HAP-1 (cell line): ENCODE data around the gene RTN4R.
"Not testable (repeated sequence)": the region's sequence is repeated elsewhere in the genome, so short reads cannot be mapped to it uniquely, and the experiment has no call there.

Experiments
- DNase-seq, 2 experiments: peaks; one replicate each; pipeline ENCODE4 v3.0.0-alpha.2; 2016 to 2020; ENCODE audit warnings: low spot score in 2 of 2
- H3K27me3 ChIP-seq: fragments of 250-450 bp; sonication (Bioruptor Pico); 2 replicates; pipeline ENCODE4 v1.5.1; 2020; ENCODE audit warnings: low read depth, mild to moderate bottlenecking, moderate library complexity
- H3K36me3 ChIP-seq: fragments of 250-450 bp; sonication (Bioruptor Pico); replicated peaks from 2 replicates; pipeline ENCODE4 v1.5.1; 2020; ENCODE audit warnings: mild to moderate bottlenecking
- H3K4me1 ChIP-seq: fragments of 250-450 bp; sonication (Bioruptor Pico); 2 replicates; pipeline ENCODE4 v1.5.1; 2020; ENCODE audit warnings: mild to moderate bottlenecking
- H3K4me3 ChIP-seq: fragments of 250-450 bp; sonication (Bioruptor Pico); 2 replicates; pipeline ENCODE4 v1.5.1; 2020; ENCODE audit warnings: mild to moderate bottlenecking, moderate library complexity
- H3K9me3 ChIP-seq: fragments of 250-450 bp; sonication (Bioruptor Pico); 2 replicates; pipeline ENCODE4 v1.5.1; 2020; ENCODE audit warnings: mild to moderate bottlenecking, moderate library complexity
- in situ Hi-C: fragments of 300-500 bp; cut with MboI; formaldehyde crosslinking; loops from 3 replicates; pipeline ENCODE4 v1.14.3; 2020; ENCODE audit warnings: low sequenced_read_pairs, inconsistent platforms, mixed read lengths

RTN4R gene

GRCh38 chr22:20266667-20267440, 1.3 kb downstream of the RTN4R start:
- DNase-seq, H3K9me3 ChIP-seq, H3K36me3 ChIP-seq, in situ Hi-C loops, H3K4me1 ChIP-seq, H3K27me3 ChIP-seq: not testable (repeated sequence)
- peak overlapping the region; percentile 42 for H3K4me3 ChIP-seq

DNA sequence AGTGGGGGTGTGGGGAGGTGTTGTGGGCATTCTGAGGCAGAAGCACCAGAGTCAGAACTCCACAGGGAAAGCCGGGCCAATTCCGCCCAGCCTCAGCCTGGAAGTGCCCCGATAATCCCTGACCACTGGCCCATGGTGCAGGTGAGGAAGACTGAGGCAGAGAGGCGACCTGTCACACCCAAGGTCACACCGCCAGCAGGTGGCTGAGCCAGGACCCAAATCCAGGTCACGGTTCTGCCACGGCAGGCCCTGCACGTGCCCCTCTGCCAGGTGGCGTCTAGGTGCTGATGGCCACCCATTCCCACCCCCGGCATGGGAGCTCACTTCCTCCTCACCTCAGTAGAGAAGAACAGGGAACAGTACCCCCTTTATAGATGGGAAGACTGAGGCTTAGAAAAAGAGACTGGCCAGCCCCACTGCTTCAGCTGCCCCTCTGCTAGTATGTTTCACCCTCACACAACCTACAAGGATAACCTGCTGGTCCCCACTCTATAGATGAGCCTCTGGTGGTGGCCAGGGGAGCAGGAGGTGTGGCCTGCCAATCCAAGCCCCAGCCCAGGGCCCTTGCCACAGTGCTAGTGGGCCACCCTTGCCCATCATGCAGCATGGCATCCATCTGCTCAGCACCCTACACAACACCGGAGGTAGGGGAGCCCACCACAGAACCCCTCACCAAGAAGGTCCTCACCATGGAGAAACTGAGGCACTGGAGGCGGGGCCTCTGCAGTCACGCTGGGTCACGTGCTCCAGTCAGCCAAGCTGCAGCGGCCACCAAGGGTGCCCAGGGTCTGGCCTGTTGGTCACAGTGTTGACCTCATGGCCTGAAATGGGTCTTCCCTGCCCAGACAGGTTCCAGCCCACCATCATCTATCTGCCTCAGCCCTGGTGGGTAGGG, 2.1 kb downstream of the RTN4R start:
- H3K27me3 ChIP-seq, in situ Hi-C loops, DNase-seq, H3K9me3 ChIP-seq, H3K4me1 ChIP-seq, H3K4me3 ChIP-seq, H3K36me3 ChIP-seq: not testable (repeated sequence)

DNA sequence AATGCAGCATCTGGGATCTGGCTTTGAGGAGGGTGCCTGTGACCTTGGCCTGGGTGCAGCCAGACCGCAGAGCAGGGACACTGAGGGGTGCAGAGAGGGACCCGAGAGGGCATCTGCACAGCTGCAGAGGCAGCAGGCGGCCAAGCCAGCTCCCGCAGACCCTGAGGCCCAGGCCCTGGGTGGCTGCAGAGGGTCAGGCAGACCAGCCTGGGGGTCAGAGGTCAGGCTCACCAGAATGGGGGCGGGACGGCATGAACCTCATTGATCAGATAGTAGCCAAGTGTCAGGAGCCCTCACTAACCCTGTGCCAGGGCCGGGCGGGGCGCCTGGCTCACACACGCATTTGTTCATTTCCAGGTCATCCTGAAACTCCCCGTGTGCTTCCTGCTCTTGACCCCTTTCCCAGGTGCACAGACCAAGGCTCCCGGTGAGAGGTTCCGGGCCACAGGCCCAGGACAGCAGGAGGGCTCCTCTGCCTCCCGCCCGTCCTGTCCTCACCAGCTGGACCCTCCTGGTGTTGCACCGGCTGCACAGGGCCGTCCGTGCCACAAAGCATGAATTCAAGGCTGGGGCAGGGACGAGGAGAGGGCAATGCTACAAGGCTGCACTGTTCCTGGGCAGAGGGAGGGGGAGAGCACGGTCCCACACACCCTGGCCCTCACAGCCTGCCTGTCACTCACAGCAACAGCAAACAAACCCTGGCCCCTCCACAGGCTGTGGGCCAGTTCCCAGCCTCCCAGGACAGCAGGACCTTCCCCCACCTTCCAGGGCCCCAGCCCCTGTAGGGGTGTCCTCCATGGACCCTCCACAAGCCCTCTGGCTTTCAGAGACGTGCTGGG, 3.3 kb downstream of the RTN4R start:
- H3K9me3 ChIP-seq = no peaks in the 10 kb centered on the region
- H3K4me3 ChIP-seq = no peak overlapping the region
- in situ Hi-C loops = no loop called here
- H3K4me1 ChIP-seq = peaks cover 7% of the 10 kb centered on the region; the same call in 1 of the 2 replicates
- DNase-seq = no peak
- no peaks in the 10 kb centered on the region for H3K27me3 ChIP-seq
- no peaks in the 10 kb centered on the region for H3K36me3 ChIP-seq

- in situ Hi-C loops, H3K36me3 ChIP-seq, H3K4me1 ChIP-seq, H3K4me3 ChIP-seq, DNase-seq, H3K9me3 ChIP-seq, H3K27me3 ChIP-seq: not testable (repeated sequence)
Observed at GRCh38 chr22:20263404-20264281, 4.5 kb downstream of the RTN4R start.

DNA sequence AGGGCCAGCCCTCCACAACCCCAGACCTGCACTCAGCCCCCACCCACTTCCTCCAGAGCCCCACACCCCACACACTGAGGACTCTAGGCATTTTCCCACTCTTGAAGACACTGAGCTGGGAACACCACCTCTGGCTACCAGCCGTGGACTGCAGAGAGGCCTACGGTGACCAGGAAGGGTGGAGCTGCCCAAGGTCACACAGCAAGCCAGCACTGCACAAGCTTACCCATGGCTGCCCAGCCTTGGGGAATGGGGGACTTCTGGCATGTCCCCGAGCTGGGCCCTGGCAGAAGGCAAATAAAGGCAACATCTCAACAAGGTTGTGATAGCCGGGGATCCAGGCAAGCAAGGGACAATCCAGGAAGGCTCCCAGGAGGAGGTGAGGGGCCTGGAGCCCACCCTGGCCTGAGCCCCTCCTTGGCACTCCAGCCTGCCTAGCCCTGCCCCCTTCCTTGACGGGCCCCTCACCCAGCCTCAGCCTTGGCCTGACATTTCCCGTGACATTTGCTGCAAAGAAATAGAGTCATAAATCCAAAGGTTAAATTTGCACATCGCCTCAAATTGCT, 5.5 kb downstream of the RTN4R start:
- no peaks in the 10 kb centered on the region for H3K36me3 ChIP-seq
- no peak overlapping the region for H3K4me3 ChIP-seq
- no peak for DNase-seq
- no peaks in the 10 kb centered on the region for H3K9me3 ChIP-seq
- in situ Hi-C loops = no loop called here
- H3K27me3 ChIP-seq = no peaks in the 10 kb centered on the region
- 0 out of 2 replicates have a peak, but pooled peaks cover 4% of the 10 kb centered on the region for H3K4me1 ChIP-seq

DNA sequence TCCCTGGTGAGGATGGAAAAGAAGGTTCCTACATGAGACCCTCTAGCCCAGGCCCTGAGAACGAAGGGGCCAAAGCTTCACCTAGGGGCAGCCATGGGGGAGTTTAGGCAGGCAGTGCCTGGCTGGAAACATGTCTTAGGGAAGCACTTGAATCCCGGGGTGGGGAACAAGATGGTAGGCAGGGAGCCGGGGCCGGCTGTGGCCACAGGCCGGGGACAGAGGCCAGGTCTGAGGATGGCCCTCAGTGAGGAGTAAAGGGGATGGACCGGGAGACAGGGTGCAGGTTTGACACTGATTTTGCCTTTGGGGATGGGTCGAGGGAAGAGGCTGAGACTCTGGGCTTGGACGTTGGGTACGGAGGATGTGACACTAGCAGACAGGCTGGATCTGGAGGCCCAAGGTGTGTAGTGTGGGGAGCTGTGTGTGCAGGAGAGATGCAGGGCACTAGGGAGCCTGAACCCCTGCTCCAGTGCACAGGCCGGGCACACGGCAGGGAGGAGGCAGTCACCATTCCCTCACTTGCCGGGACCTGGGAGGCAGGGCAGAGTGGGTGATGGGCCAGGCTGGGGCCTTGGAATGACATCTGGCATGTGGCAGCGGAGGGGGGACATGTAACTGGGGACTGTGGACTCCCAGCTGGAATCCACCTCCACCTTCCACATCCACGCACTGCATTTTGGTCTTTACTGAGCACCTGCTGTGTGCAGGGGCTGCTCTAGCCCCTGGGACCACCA, 6.1 kb downstream of the RTN4R start:
- Histone ChIP-seq H3K4me3 (no peak overlapping the region), H3K4me1 (0 out of 2 replicates have a peak, but pooled peaks cover 2% of the 10 kb centered on the region), H3K27me3 (no peaks in the 10 kb centered on the region), H3K36me3 (no peaks in the 10 kb centered on the region), H3K9me3 (no peaks in the 10 kb centered on the region)
- in situ Hi-C loops = no loop called here
- DNase-seq = no peak

GRCh38 chr22:20260071-20260765, 7.9 kb downstream of the RTN4R start:
- Histone ChIP-seq H3K4me1 (no peaks in the 10 kb centered on the region), H3K4me3 (no peak overlapping the region), H3K36me3 (no peaks in the 10 kb centered on the region), H3K27me3 (no peaks in the 10 kb centered on the region), H3K9me3 (no peaks in the 10 kb centered on the region)
- in situ Hi-C loops = no loop called here
- no peak for DNase-seq

- Histone ChIP-seq H3K36me3 (no peaks in the 10 kb centered on the region), H3K4me1 (no peaks in the 10 kb centered on the region), H3K4me3 (no peak overlapping the region), H3K27me3 (no peaks in the 10 kb centered on the region), H3K9me3 (no peaks in the 10 kb centered on the region)
- in situ Hi-C loops = no loop called here
- no peak for DNase-seq
Observed at GRCh38 chr22:20259327-20259688, 8.8 kb downstream of the RTN4R start.

- H3K4me3 ChIP-seq = no peak overlapping the region
- no peaks in the 10 kb centered on the region for H3K4me1 ChIP-seq
- H3K9me3 ChIP-seq = no peaks in the 10 kb centered on the region
- DNase-seq = peak in 1 of 2 experiments; percentile 49
- in situ Hi-C loops = no loop called here
- H3K36me3 ChIP-seq = no peaks in the 10 kb centered on the region
- no peaks in the 10 kb centered on the region for H3K27me3 ChIP-seq
Observed at GRCh38 chr22:20258584-20259326, 9.4 kb downstream of the RTN4R start.

DNA sequence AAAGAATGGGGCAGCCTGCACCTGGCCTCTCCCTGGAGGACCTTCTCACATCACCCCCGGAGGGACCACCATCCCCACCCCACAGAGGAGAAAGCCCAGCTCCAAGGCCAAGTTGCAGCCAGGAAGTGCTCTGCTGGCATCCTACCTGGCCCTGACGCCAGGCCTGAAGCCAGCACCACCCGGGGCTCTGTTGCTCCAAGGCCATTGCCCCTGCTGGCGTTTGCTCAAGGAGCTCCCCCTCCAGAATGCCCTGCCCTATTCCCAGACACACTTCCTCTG, 10.2 kb downstream of the RTN4R start:
- no peak overlapping the region for H3K4me3 ChIP-seq
- no peaks in the 10 kb centered on the region for H3K9me3 ChIP-seq
- no peaks in the 10 kb centered on the region for H3K4me1 ChIP-seq
- no peaks in the 10 kb centered on the region for H3K36me3 ChIP-seq
- no peak for DNase-seq
- in situ Hi-C loops = no loop called here
- H3K27me3 ChIP-seq = no peaks in the 10 kb centered on the region

DNA sequence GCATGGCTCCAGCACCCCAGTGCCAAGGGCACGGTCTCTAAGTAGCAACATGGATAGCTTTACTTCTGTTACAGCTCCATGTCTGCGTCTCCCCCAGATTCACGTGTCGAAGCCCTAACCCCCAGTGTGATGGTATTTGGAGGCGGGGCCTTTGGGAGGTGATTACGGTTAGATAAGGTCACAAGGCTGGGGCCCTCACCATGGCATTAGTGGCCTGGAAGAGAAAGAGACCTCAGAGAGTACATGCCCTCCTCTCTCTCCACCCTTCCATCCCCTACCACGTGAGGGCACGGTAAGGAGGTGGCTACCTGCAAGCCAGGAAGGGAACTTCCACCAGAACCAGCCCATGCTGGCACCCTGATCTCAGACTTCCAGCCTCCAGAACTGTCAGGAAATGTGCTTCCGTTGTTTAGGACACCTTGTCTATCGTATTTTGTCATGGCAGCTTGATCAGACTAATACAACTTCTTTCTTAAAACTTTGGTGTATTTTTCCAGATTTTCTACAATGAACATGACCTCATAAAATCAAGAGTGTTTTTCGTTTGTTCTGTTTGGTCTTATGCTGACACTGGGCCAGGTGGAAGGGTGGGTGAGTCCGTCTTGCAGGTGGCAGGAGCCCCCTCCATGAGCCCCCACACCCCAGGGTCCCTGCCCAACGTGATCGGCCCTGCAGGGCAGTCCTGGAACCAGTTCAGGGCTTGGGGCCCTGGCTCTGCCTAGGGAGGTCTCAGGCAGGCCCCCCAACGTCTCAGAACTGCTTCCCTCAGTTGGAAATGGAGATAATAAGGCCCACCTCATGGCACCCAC, 10.7 kb downstream of the RTN4R start:
- Histone ChIP-seq H3K9me3 (no peaks in the 10 kb centered on the region), H3K27me3 (no peaks in the 10 kb centered on the region), H3K4me3 (no peak overlapping the region), H3K4me1 (no peaks in the 10 kb centered on the region), H3K36me3 (no peaks in the 10 kb centered on the region)
- in situ Hi-C loops = no loop called here
- DNase-seq = no peak
